HepG2 (cell line): ENCODE results near the gene SLC25A25. TPM values are rescaled to one million over a fixed set of nuclear protein-coding genes. Genes with fewer than 3 reads are reported as not detected.
A peak's percentile ranks its signal among the peaks of the same experiment; 100 is the strongest.

Source experiments
- ATF4 ChIP-seq, 2 experiments: fragments of 450-650 bp in 1 of 2; sonication (generic) in 1 of 2; formaldehyde crosslinking; IDR thresholded peaks; 2 replicates each; pipeline versions ENCODE4 v1.5.0 to v1.8.0; 2020 to 2022; ENCODE audit warnings: mild to moderate bottlenecking in 1 of 2, missing genetic modification reagents in 1 of 2
- ATF7-NPFF ChIP-seq: sonication (generic); formaldehyde crosslinking; IDR thresholded peaks from 2 replicates; pipeline ENCODE4 v1.8.1; 2023; ENCODE audit warnings: mild to moderate bottlenecking, low read depth, missing genetic modification reagents, moderate library complexity
- DDIT3 ChIP-seq: sonication (generic); formaldehyde crosslinking; IDR thresholded peaks from 2 replicates; pipeline ENCODE4 v1.4.0; 2020; ENCODE audit warnings: mild to moderate bottlenecking, missing genetic modification reagents
- ELF1 ChIP-seq: sonication (generic); formaldehyde crosslinking; IDR thresholded peaks from 2 replicates; pipeline ENCODE4 v1.4.0; 2020; ENCODE audit warnings: missing genetic modification reagents
- HMGA1 ChIP-seq: sonication (generic); formaldehyde crosslinking; conservative IDR thresholded peaks from 2 replicates; pipeline ENCODE4 v1.4.0; 2020; ENCODE audit warnings: missing genetic modification reagents
- KDM3A ChIP-seq: IDR thresholded peaks from 2 replicates; pipeline ENCODE4 v1.6.1; 2018; ENCODE audit warnings: low read depth, missing compliant biosample characterization
- NFAT5 ChIP-seq: sonication (generic); formaldehyde crosslinking; IDR thresholded peaks from 2 replicates; pipeline ENCODE4 v1.4.0; 2020; ENCODE audit warnings: missing genetic modification reagents
- NKX3-1 ChIP-seq: sonication (generic); formaldehyde crosslinking; IDR thresholded peaks from 2 replicates; pipeline ENCODE4 v1.5.0; 2020; ENCODE audit warnings: missing genetic modification reagents
- NR2F2 ChIP-seq: IDR thresholded peaks from 2 replicates; pipeline ENCODE4 v1.6.1; 2012; ENCODE audit warnings: low read depth, inconsistent platforms, borderline replicate concordance
- PATZ1 ChIP-seq: sonication (generic); formaldehyde crosslinking; IDR thresholded peaks from 2 replicates; pipeline ENCODE4 v1.4.0; 2020; ENCODE audit warnings: missing genetic modification reagents
- SMC3 ChIP-seq: IDR thresholded peaks from 2 replicates; pipeline ENCODE4 v1.6.1; 2011; ENCODE audit warnings: low read length, improper control_type of control experiment
- ZBTB37 ChIP-seq: sonication (generic); formaldehyde crosslinking; IDR thresholded peaks from 2 replicates; pipeline ENCODE4 v1.4.0; 2020; ENCODE audit warnings: mild to moderate bottlenecking, missing genetic modification reagents
- ZFP36L1 ChIP-seq: sonication (generic); formaldehyde crosslinking; IDR thresholded peaks from 2 replicates; pipeline ENCODE4 v1.8.0; 2022; ENCODE audit warnings: mild to moderate bottlenecking, missing genetic modification reagents, moderate library complexity
- ZNF430 ChIP-seq: sonication (generic); formaldehyde crosslinking; IDR thresholded peaks from 2 replicates; pipeline ENCODE4 v1.9.0; 2021; ENCODE audit warnings: mild to moderate bottlenecking, missing genetic modification reagents
- ZNF670 ChIP-seq: sonication (generic); formaldehyde crosslinking; IDR thresholded peaks from 2 replicates; pipeline ENCODE4 v1.8.0; 2022; ENCODE audit warnings: mild to moderate bottlenecking, missing genetic modification reagents, borderline replicate concordance
- ZNF800 ChIP-seq: sonication (generic); formaldehyde crosslinking; IDR thresholded peaks from 2 replicates; pipeline ENCODE4 v1.4.0; 2020; ENCODE audit warnings: missing genetic modification reagents
- ZNF83 ChIP-seq: sonication (generic); formaldehyde crosslinking; IDR thresholded peaks from 2 replicates; pipeline ENCODE4 v1.4.0; 2020; ENCODE audit warnings: missing genetic modification reagents, mild to moderate bottlenecking, borderline replicate concordance
- ZNF883 ChIP-seq: sonication (generic); formaldehyde crosslinking; IDR thresholded peaks from 2 replicates; pipeline ENCODE4 v1.5.1; 2020; ENCODE audit warnings: mild to moderate bottlenecking, missing genetic modification reagents; ENCODE audit errors: not compliant biosample characterization
- polyA plus RNA-seq, 8 experiments: library from polyadenylated mRNA; depleted of rRNA in 3 of 8; stranded (reverse) in 7 of 8; unstranded in 1 of 8; fragments of >200 nt; fragmentation: Illumina TruSeq in 4 of 8; extraction: Trizol in 4 of 8; gene quantifications; 2 replicates each; pipeline versions ENCODE4 v1.2.1 to v1.2.3, GENCODE V29; 2011 to 2016; ENCODE audit warnings: low read depth in 4 of 8, missing spikeins in 1 of 8, mixed read lengths in 1 of 8; ENCODE audit not compliant: insufficient read depth in 1 of 8
- total RNA-seq, 5 experiments: library from RNA; depleted of rRNA; stranded (reverse); fragments of >200 nt; fragmentation: Illumina TruSeq; extraction: Trizol; gene quantifications; 2 replicates each; pipeline ENCODE4 v1.2.3, GENCODE V29; 2016; ENCODE audit warnings: low read depth in 1 of 5

SLC25A25 gene
- total and polyA plus RNA-seq, 2 of the 13 experiments (the other 11 are each of a cell fraction or from before 2014, with no cell fraction given) = 10.5 to 24.8 TPM

- TF ChIP-seq PATZ1 (no peak), ATF4 (CRISPR knock-in tag; IDR thresholded peaks at IDR 0.05) (no peak), ATF7-NPFF (no peak), ZFP36L1 (CRISPR knock-in tag) (no peak), ZNF883 (CRISPR knock-in tag) (no peak), ZNF430 (CRISPR knock-in tag) (no peak), DDIT3 (CRISPR knock-in tag) (no peak), HMGA1 (CRISPR knock-in tag) (no peak), ZBTB37 (no peak), NFAT5 (no peak), SMC3 (no peak), ZNF670 (CRISPR knock-in tag) (no peak), NKX3-1 (CRISPR knock-in tag) (no peak), ZNF800 (no peak), ELF1 (CRISPR knock-in tag) (no peak), KDM3A (CRISPR knock-in tag) (no peak), ZNF83 (CRISPR knock-in tag) (no peak), NR2F2 (peak; percentile 80)
These were observed 10.2 kb upstream of the SLC25A25 start (continued) for GRCh38 chr9:128057724-128058409.
